ENCODE results near the gene ESRP2.
A peak's percentile ranks its signal among the peaks of the same experiment; 100 is the strongest.

Gene ESRP2

GRCh38 chr16:68263559-68264127 lies 27.7 kb upstream of the ESRP2 start:
- no peak for DNase-seq (ENCODE audit: low spot score)

GRCh38 chr16:68259007-68259825 lies 23.3 kb upstream of the ESRP2 start:
- DNase-seq (ENCODE audit: low spot score), result no peak

GRCh38 chr16:68257906-68258800 lies 22.2 kb upstream of the ESRP2 start:
- peak; percentile 79 for DNase-seq (ENCODE audit: low spot score)

GRCh38 chr16:68257251-68257905 lies 21.5 kb upstream of the ESRP2 start:
- DNase-seq (ENCODE audit: low spot score), result no peak

GRCh38 chr16:68255712-68256111 lies 19.8 kb upstream of the ESRP2 start:
- no peak for DNase-seq (ENCODE audit: low spot score)

GRCh38 chr16:68253721-68254120 lies 17.8 kb upstream of the ESRP2 start:
- DNase-seq (ENCODE audit: low spot score), result no peak

GRCh38 chr16:68252383-68252782 lies 16.5 kb upstream of the ESRP2 start:
- DNase-seq (ENCODE audit: low spot score), result no peak

- no peak for DNase-seq (ENCODE audit: low spot score)
Observed at GRCh38 chr16:68251832-68252231, 15.9 kb upstream of the ESRP2 start.

- DNase-seq (ENCODE audit: low spot score), result no peak
Observed at GRCh38 chr16:68250951-68251350, 15.0 kb upstream of the ESRP2 start.

GRCh38 chr16:68249371-68249770 lies 13.4 kb upstream of the ESRP2 start:
- DNase-seq (ENCODE audit: low spot score), result no peak

GRCh38 chr16:68247932-68248331 lies 12.0 kb upstream of the ESRP2 start:
- DNase-seq (ENCODE audit: low spot score), result no peak

GRCh38 chr16:68247400-68247799 lies 11.5 kb upstream of the ESRP2 start:
- DNase-seq (ENCODE audit: low spot score), result no peak

- DNase-seq (ENCODE audit: low spot score), result no peak
Observed at GRCh38 chr16:68246666-68247065, 10.7 kb upstream of the ESRP2 start.

- DNase-seq (ENCODE audit: low spot score), result no peak
Observed at GRCh38 chr16:68246121-68246520, 10.2 kb upstream of the ESRP2 start.

GRCh38 chr16:68244903-68245853 lies 9.3 kb upstream of the ESRP2 start, which contains the start of gene PLA2G15:
TSS of gene PLA2G15 (plus strand) at chr16:68245373. CDS start at chr16:68245427, 54 bp downstream.
- DNase-seq (ENCODE audit: low spot score), result peak; percentile 99

- no peak for DNase-seq (ENCODE audit: low spot score)
Observed at GRCh38 chr16:68244481-68244902, 8.6 kb upstream of the ESRP2 start.

GRCh38 chr16:68242926-68243858 lies 7.3 kb upstream of the ESRP2 start:
- no peak for DNase-seq (ENCODE audit: low spot score)

- DNase-seq (ENCODE audit: low spot score), result no peak
Observed at GRCh38 chr16:68242085-68242484, 6.2 kb upstream of the ESRP2 start.

- no peak for DNase-seq (ENCODE audit: low spot score)
Observed at GRCh38 chr16:68238029-68238345, 2.1 kb upstream of the ESRP2 start.
